ENCODE measurements around the gene ADGRD1.

ADGRD1 gene

GRCh38 chr12:130972586-130972950, 18.9 kb downstream of the ADGRD1 start:
- TF ChIP-seq CTCF (IDR thresholded peaks at IDR 0.05; ENCODE audit: low read depth, low read length), result no peak
- DNase-seq (ENCODE audit: extremely low read depth, low read depth), result no peak

- DNase-seq (ENCODE audit: extremely low read depth, low read depth), result no peak
- no peak for TF ChIP-seq CTCF (IDR thresholded peaks at IDR 0.05; ENCODE audit: low read depth, low read length)
Observed at GRCh38 chr12:130973109-130973508, 19.4 kb downstream of the ADGRD1 start.

- DNase-seq (ENCODE audit: extremely low read depth, low read depth), result no peak
- TF ChIP-seq CTCF (IDR thresholded peaks at IDR 0.05; ENCODE audit: low read depth, low read length), result no peak
Observed at GRCh38 chr12:130973906-130974305, 20.2 kb downstream of the ADGRD1 start.

GRCh38 chr12:130975116-130975515, 21.4 kb downstream of the ADGRD1 start:
- no peak for TF ChIP-seq CTCF (IDR thresholded peaks at IDR 0.05; ENCODE audit: low read depth, low read length)
- no peak for DNase-seq (ENCODE audit: extremely low read depth, low read depth)

GRCh38 chr12:130976171-130976720, 22.5 kb downstream of the ADGRD1 start:
- no peak for TF ChIP-seq CTCF (IDR thresholded peaks at IDR 0.05; ENCODE audit: low read depth, low read length)
- no peak for DNase-seq (ENCODE audit: extremely low read depth, low read depth)

- DNase-seq (ENCODE audit: extremely low read depth, low read depth), result no peak
- TF ChIP-seq CTCF (IDR thresholded peaks at IDR 0.05; ENCODE audit: low read depth, low read length), result no peak
Observed at GRCh38 chr12:130977046-130977742, 23.5 kb downstream of the ADGRD1 start.

- no peak for DNase-seq (ENCODE audit: extremely low read depth, low read depth)
- no peak for TF ChIP-seq CTCF (IDR thresholded peaks at IDR 0.05; ENCODE audit: low read depth, low read length)
Observed at GRCh38 chr12:130977743-130978095, 24.0 kb downstream of the ADGRD1 start.
